Right atrium auricular region (tissue), 2 donors: Measurements from ENCODE around the gene KBTBD8. TPM values are rescaled to one million over a fixed set of nuclear protein-coding genes. Genes with fewer than 3 reads are reported as not detected.

Source experiments
- DNase-seq: peaks from one replicate; pipeline ENCODE4 v3.0.0-alpha.2; 2019; ENCODE audit warnings: low spot score
- H3K27ac ChIP-seq, 2 donors: fragments of 200-600 bp; sonication (generic); 1 replicate in 1 of 2; 2 replicates in 1 of 2; pipeline ENCODE4 v1.5.1; 2016 to 2019
- H3K27me3 ChIP-seq, 2 donors: fragments of 200-600 bp; sonication (generic); one replicate each; pipeline versions ENCODE4 v1.5.1 to v1.6.0; 2017 to 2019
- H3K36me3 ChIP-seq: fragments of 200-600 bp; sonication (generic); one replicate; pipeline ENCODE4 v1.5.1; 2016
- H3K4me1 ChIP-seq, 2 donors: fragments of 200-600 bp; sonication (generic); one replicate each; pipeline versions ENCODE4 v1.5.1 to v1.6.0; 2017 to 2019
- H3K4me3 ChIP-seq, 2 donors: fragments of 200-600 bp; sonication (generic); 1 replicate in 1 of 2; 2 replicates in 1 of 2; pipeline ENCODE4 v1.5.1; 2017 to 2019; ENCODE audit warnings: mild to moderate bottlenecking in 1 of 2, moderate library complexity in 1 of 2
- H3K9me3 ChIP-seq, 2 donors: fragments of 200-600 bp; sonication (generic); one replicate each; pipeline ENCODE4 v1.5.1; 2019
- CTCF ChIP-seq, 2 donors: fragments of 200-600 bp; sonication (generic); IDR thresholded peaks; one replicate each; pipeline ENCODE4 v1.5.1; 2019; ENCODE audit warnings: antibody characterized with exemption in 2 of 2
- total RNA-seq, 2 donors: library from RNA; depleted of rRNA; stranded (reverse); fragments of >200 nt; gene quantifications; one replicate each; pipeline ENCODE4 v1.1.0, GENCODE V29; 2016

Gene KBTBD8
- total RNA-seq, 2 donors from 2014 or later: 4.4 to 6.9 TPM

GRCh38 chr3:66956742-66957141, 41.4 kb upstream of the KBTBD8 start:
- TF ChIP-seq CTCF (IDR thresholded peaks at IDR 0.05): no peak
- no peak overlapping the region for H3K27ac ChIP-seq
- H3K36me3 ChIP-seq: no peaks in the 10 kb centered on the region
- peaks cover 0 to 4% of the 10 kb centered on the region in 2 donors for H3K27me3 ChIP-seq
- H3K4me1 ChIP-seq: no peaks in the 10 kb centered on the region
- H3K4me3 ChIP-seq: no peak overlapping the region
- DNase-seq: no peak
- no peaks in the 10 kb centered on the region for H3K9me3 ChIP-seq

- Histone ChIP-seq H3K27ac (no peak overlapping the region), H3K9me3 (no peaks in the 10 kb centered on the region), H3K36me3 (no peaks in the 10 kb centered on the region), H3K4me1 (no peaks in the 10 kb centered on the region), H3K27me3 (peaks cover 0 to 4% of the 10 kb centered on the region in 2 donors), H3K4me3 (no peak overlapping the region)
- DNase-seq: no peak
- no peak for TF ChIP-seq CTCF (IDR thresholded peaks at IDR 0.05)
These were observed 40.7 kb upstream of the KBTBD8 start for GRCh38 chr3:66957367-66957766.

- peaks cover 0 to 4% of the 10 kb centered on the region in 2 donors for H3K27me3 ChIP-seq
- no peak for DNase-seq
- no peak overlapping the region for H3K4me3 ChIP-seq
- H3K9me3 ChIP-seq: no peaks in the 10 kb centered on the region
- no peak overlapping the region for H3K27ac ChIP-seq
- no peaks in the 10 kb centered on the region for H3K4me1 ChIP-seq
- no peak for TF ChIP-seq CTCF (IDR thresholded peaks at IDR 0.05)
- no peaks in the 10 kb centered on the region for H3K36me3 ChIP-seq
These were observed 40.0 kb upstream of the KBTBD8 start for GRCh38 chr3:66958067-66958466.

GRCh38 chr3:66962664-66963063, 35.4 kb upstream of the KBTBD8 start:
- no peaks in the 10 kb centered on the region for H3K9me3 ChIP-seq
- H3K27ac ChIP-seq: no peak overlapping the region
- no peaks in the 10 kb centered on the region for H3K36me3 ChIP-seq
- no peak overlapping the region for H3K4me3 ChIP-seq
- H3K27me3 ChIP-seq: peaks cover 0 to 4% of the 10 kb centered on the region in 2 donors
- no peak for TF ChIP-seq CTCF (IDR thresholded peaks at IDR 0.05)
- H3K4me1 ChIP-seq: no peaks in the 10 kb centered on the region
- no peak for DNase-seq

GRCh38 chr3:66971245-66971644, 26.9 kb upstream of the KBTBD8 start:
- no peak for DNase-seq
- H3K4me1 ChIP-seq: no peaks in the 10 kb centered on the region
- H3K27ac ChIP-seq: no peak overlapping the region
- H3K4me3 ChIP-seq: no peak overlapping the region
- no peak for TF ChIP-seq CTCF (IDR thresholded peaks at IDR 0.05)
- H3K9me3 ChIP-seq: no peaks in the 10 kb centered on the region
- H3K36me3 ChIP-seq: no peaks in the 10 kb centered on the region
- no peaks in the 10 kb centered on the region for H3K27me3 ChIP-seq

- Histone ChIP-seq H3K27ac (no peak overlapping the region), H3K4me1 (no peaks in the 10 kb centered on the region), H3K4me3 (peak overlapping the region in 1 of 2 donors; percentile 27), H3K9me3 (no peaks in the 10 kb centered on the region), H3K36me3 (no peaks in the 10 kb centered on the region), H3K27me3 (no peaks in the 10 kb centered on the region)
- TF ChIP-seq CTCF (IDR thresholded peaks at IDR 0.05): peak; percentile 58 to 89
- DNase-seq: peak; percentile 65
These were observed 26.1 kb upstream of the KBTBD8 start for GRCh38 chr3:66971891-66972551.
